NCI-H345 (cell line): ENCODE data around the gene C16orf96.

Experiments used
- DNase-seq: peaks from one replicate; lab custom pipeline; 2025; lab: John Stamatoyannopoulos, UW

C16orf96 gene

DNA sequence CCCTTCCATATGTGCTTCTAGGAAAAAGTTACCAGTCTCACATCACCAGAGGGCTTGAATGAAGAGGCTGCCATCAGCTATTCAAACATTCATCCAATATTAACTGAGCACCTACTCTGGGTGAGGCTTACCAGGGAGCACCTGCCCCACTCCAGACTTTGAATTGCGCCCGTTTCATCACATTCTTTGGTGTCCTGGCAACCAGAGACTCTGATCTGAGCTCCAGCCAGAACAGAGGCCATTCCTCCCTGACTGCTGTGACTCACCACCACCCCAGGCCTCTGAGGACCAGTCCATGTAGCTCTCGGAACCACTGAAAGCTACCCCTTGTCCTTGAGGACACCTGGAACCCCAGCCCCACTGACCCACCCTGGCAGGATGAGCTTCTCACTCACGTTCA, at the start of gene C16orf96:
Gene C16orf96, plus strand, starts transcription at position 229 of the 400 bp plus-strand sequence. Its CDS starts 150 bp downstream, at position 379.
- DNase-seq, result no peak

DNA sequence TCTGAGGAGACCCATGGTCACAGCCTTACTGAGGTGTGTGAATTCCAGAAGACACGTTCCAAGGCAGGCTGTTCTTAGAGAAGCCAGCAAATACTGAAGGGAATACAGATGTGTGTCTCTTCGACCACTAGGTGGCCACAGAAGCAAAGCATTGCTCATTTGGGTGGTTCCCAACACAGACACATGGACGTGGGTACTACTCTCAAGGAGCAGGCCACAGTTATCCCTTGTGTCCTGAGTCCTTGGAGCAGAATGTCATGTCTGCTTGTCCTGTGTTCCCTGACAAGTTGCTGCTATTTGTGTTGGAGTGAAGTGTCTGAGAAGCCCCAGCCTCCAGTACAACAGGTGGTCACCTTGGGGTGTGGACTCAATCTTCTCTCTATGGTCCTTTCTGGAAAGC, 49.7 kb upstream of the C16orf96 start:
- DNase-seq, result peak; percentile 57

DNA sequence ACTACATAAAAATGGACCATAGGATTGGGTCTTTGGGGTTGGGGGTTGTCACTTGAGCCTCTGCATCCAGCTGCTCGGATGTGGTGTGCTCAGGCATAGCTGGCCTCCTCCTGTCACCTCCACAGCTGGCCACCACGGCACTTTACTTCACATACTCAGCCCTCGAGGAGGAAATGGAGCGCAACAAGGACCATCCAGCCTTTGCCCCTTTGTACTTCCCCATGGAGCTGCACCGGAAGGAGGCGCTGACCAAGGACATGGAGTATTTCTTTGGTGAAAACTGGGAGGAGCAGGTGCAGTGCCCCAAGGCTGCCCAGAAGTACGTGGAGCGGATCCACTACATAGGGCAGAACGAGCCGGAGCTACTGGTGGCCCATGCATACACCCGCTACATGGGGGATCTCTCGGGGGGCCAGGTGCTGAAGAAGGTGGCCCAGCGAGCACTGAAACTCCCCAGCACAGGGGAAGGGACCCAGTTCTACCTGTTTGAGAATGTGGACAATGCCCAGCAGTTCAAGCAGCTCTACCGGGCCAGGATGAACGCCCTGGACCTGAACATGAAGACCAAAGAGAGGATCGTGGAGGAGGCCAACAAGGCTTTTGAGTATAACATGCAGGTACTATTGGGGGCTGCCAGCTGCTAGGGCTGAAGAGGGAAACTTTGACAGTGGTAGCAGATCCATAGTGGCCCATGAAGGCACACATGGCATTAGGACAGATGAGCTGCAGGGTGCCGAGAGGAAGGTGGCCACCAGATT, 48.4 kb upstream of the C16orf96 start:
- DNase-seq, result no peak

DNA sequence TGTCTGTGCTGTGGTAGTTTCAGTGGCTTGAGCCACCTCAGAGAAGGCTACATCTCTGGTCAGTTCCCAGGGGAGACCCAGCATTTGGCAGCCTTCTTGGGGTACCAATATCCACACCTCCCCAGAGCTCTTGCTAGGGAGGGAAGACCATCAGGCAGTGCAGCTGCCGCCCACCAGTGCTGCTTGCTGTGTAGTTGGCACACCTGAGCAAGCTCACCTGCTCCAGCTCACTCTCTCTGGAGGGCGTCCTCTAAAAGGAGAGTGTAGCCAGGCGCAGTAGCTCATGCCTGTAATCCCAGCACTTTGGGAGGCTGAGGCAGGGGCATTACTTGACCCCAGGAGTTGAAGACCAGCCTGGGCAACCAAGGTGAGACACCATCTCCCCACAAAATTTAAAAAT, 47.3 kb upstream of the C16orf96 start:
- DNase-seq, result no peak

DNA sequence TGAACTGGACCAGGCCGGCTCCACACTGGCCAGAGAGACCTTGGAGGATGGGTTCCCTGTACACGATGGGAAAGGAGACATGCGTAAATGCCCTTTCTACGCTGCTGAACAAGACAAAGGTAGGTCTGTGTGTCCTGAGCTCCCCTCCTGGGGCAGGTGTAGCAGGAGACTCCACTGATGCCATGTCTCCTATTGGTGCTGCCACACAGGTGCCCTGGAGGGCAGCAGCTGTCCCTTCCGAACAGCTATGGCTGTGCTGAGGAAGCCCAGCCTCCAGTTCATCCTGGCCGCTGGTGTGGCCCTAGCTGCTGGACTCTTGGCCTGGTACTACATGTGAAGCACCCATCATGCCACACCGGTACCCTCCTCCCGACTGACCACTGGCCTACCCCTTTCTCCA, 46.7 kb upstream of the C16orf96 start:
- DNase-seq, result no peak

GRCh38 chr16:4510131-4510530, 46.0 kb upstream of the C16orf96 start:
- no peak for DNase-seq

GRCh38 chr16:4510747-4511426, 45.3 kb upstream of the C16orf96 start:
- no peak for DNase-seq

- DNase-seq, result peak; percentile 38
Measured at GRCh38 chr16:4511441-4512082, 44.6 kb upstream of the C16orf96 start.

- no peak for DNase-seq
Measured at GRCh38 chr16:4512473-4512872, 43.7 kb upstream of the C16orf96 start.

DNA sequence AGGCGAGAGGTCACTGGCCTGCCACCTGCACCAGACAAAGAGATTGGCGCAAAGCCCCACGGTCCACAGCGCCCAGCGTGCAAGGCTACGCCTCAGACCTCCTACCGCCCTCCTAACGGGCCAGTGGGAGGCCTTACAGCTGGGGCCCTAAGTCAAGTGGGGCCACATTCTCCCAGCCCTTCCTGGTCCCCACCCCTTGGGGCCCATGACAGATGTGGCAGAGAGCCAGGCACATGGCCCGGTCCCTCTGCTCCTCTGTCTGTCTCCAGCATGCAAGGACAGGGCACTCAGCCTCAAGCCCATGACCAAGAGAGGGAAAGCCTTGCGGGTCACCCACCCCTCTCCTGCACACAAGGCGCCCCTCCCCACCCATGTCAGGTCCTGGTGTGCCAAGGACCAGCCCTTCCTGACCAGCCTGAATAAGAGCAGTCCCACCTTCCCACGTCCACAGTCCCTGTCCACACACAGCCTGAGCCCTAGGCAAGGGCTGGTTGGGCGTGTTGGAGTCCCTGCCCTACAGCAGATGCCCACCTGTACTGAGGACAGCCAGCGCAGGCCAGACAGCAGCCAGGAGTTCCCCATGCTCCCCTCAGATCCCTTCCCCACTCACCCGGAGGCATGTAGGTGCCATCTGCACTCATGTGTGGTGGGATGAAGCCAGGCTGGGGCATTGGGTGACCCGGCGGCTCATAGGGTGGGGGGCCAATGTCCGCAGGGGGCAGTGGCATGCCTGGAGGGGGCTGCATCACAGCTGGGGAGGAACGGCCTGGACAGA, 42.9 kb upstream of the C16orf96 start:
- DNase-seq, result no peak

DNA sequence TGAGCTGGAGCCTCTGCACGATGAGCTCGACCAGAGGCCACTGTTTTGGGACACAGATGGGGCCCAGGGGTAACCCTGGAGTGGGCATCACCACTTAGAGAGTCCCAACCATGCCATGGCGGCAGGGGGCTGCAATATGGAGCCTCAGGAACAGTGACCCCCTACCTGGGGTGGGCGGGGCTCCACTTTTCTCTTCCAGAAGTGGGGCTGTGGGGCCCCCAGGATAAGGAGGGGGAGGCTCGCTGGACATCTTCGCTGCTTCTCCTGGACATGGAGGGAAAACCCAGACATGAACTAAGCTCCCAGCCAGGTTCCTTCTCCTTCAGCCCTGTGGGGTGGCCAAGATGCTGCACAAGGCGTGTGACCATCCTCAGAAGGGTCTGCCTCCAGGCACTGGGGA, 42.3 kb upstream of the C16orf96 start:
- DNase-seq, result no peak

GRCh38 chr16:4514606-4515005, 41.5 kb upstream of the C16orf96 start:
- DNase-seq, result no peak

- no peak for DNase-seq
Measured at GRCh38 chr16:4515611-4516233, 40.4 kb upstream of the C16orf96 start.

DNA sequence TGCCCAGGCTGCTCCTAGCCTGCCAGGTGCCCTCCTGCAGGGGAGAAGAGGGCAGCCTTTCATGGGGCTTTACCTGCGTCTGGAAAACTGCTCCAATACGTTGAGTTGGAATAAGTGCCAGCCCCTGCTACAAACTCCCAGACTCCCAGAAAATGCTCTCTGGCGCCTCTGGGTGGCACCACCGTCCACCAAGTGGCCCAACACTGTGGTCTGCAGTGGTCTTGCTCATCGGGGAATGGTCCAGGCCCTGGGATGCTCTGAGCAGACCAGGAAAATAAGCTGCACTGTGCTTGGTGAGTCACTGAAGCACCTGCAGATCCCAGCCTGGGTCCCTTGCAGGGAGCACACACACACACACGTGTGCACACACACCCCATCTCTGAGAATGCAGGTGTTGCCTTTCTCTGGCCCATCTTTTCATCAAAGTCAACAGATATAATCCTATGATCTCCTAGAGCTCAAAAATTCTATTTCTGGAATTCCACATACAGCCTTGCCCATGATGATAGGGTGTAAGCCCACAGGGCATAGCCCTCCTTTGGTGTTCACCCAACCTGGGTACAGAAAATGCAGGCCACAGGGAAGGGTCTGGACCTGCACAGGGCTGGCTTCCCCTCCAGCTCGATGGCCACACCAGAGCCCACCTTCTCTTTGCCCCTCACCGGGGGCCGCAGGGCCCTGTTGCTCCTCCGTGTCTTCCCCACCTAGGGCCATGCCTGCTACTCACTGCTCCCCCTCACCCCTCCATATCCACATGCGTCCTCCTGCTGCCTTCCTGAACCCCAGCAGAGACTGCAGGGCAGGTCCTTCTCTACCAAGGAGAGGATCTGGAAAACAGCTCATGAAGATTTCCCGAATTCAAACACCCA, 38.1 kb upstream of the C16orf96 start:
- DNase-seq, result peak; percentile 35

- DNase-seq, result peak; percentile 11
Measured at GRCh38 chr16:4519274-4520058, 36.7 kb upstream of the C16orf96 start.

- DNase-seq, result no peak
Measured at GRCh38 chr16:4520913-4521312, 35.2 kb upstream of the C16orf96 start.

- DNase-seq, result peak; percentile 98
Measured at GRCh38 chr16:4522051-4522581, 34.0 kb upstream of the C16orf96 start.

GRCh38 chr16:4523686-4524085, 32.5 kb upstream of the C16orf96 start:
- no peak for DNase-seq

DNA sequence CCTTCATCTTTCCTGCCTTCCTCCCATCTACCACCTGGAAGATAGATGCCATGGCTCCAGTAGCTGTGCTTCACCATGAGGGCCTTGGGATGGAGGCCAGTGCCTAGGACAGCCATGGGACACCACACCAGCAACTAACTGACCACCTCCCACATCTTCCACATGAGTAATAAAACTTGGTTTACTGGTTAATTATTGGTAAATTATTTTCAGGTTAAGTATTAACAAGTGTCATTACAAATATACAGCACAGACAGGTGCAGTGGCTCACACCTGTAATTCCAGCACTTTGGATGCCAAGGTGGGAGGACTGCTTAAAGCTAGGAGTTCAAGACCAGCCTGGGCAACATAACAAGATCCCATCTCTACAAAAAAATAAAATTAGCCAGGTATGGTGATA, 31.6 kb upstream of the C16orf96 start:
- DNase-seq, result no peak

DNA sequence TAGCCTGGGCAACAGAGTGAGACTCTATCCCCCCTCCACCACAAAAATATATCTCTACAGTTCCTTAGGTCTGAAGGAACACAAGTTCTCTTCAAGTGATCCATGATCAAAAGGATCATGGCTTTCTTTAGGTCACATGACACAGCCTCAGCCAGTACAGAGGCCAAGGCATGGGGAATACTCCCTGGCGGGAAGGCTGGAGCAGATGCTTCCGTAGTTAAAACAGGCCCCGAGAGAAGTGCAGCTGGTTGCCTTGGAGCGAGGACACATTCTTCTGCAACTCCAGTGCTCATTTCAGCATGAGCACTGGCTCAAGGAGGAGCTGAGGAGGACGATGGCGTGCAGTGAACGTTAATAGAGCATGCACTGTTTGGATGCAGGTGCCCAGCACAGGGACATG, 31.1 kb upstream of the C16orf96 start:
- DNase-seq, result no peak
